ENCODE measurements around the gene HS3ST4.
"Not testable (repeated sequence)": the region's sequence is repeated elsewhere in the genome, so short reads cannot be mapped to it uniquely, and the experiment has no call there.

Gene HS3ST4

DNA sequence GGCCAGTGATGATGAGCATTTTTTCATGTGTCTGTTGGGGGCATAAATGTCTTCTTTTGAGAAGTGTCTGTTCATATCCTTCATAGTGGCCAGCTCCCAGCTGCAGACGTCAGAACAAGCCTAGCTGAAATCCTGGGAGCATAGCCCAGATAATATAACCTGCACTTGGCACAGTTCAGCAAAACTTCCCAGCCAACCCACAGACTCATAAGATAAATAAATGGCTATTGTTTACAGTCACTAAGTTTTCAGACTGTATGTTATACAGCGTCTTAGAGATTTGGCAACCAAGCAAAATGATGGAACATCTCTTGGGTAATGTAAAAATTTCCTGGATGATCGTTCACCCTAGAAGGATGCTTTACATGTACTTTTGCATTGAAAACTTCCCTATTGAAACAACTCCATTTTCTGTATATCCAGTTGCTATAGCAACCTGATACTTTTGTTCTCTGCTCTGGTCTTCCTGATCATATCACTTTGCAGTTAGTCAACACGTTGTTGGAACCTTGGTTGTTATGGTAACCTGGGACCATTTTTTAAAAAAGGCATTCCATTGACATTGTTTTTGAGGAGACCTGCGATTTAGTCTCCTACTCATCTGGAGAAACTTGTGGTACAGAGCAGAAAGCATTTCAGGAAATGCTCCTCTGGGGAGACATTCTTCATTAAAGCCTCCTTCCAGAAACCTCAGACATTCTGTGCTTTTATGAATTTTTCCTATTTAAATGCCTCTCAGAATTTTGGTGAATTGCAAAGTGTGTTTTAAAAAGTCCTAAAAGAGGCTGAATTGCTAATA, 378.7 kb downstream of the HS3ST4 start:
- no peak for DNase-seq (ENCODE audit: low spot score)
- ChIA-PET POLR2A (ENCODE audit: low non-redundant PET) (no interaction called here), CTCF (no interaction called here)
- TF ChIP-seq, protein P1, sequence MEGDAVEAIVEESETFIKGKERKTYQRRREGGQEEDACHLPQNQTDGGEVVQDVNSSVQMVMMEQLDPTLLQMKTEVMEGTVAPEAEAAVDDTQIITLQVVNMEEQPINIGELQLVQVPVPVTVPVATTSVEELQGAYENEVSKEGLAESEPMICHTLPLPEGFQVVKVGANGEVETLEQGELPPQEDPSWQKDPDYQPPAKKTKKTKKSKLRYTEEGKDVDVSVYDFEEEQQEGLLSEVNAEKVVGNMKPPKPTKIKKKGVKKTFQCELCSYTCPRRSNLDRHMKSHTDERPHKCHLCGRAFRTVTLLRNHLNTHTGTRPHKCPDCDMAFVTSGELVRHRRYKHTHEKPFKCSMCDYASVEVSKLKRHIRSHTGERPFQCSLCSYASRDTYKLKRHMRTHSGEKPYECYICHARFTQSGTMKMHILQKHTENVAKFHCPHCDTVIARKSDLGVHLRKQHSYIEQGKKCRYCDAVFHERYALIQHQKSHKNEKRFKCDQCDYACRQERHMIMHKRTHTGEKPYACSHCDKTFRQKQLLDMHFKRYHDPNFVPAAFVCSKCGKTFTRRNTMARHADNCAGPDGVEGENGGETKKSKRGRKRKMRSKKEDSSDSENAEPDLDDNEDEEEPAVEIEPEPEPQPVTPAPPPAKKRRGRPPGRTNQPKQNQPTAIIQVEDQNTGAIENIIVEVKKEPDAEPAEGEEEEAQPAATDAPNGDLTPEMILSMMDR (conservative IDR thresholded peaks at IDR 0.05; ENCODE audit: low read depth) = no peak
- no peak overlapping the region for H3K27ac ChIP-seq

DNA sequence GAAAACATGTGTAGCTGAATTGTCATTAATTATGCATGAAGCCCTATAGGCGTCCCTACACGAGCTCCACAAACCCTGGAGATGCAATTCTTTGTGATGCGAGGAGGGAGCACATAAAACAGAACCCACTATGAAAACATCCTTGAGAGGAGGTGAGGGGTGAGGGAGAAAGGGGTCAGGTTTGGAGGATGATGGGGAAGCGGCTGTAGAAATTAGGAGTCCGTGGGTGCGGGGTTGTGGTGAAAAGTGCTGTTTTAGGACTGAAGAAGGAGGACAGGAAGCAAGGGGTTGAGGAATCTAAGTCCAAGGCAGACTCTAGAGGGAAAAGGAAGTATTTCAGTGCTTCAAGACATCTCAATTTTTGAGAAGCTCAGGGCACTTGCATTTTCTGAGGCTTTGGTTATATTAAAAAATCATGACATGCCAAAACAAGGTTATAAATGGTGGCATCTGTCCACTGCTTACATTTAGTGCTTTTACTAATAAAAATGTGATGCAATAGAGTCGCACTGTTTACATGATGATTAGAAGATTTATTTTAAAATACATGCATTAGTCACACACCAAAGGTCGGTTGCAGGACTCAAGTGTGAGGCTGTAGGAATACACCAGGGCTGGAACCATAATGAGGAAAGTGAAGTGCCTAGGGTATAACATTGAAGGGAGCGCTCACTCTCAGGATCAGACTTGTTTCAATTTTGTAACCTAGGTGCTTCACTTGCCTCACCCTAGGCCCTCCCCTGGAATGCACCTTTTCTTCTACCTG, 379.5 kb downstream of the HS3ST4 start:
- POLR2A ChIA-PET (ENCODE audit: low non-redundant PET) = no interaction called here
- TF ChIP-seq, protein P1 (conservative IDR thresholded peaks at IDR 0.05; ENCODE audit: low read depth) = no peak
- CTCF ChIA-PET = no interaction called here
- no peak overlapping the region for H3K27ac ChIP-seq
- DNase-seq (ENCODE audit: low spot score) = no peak

DNA sequence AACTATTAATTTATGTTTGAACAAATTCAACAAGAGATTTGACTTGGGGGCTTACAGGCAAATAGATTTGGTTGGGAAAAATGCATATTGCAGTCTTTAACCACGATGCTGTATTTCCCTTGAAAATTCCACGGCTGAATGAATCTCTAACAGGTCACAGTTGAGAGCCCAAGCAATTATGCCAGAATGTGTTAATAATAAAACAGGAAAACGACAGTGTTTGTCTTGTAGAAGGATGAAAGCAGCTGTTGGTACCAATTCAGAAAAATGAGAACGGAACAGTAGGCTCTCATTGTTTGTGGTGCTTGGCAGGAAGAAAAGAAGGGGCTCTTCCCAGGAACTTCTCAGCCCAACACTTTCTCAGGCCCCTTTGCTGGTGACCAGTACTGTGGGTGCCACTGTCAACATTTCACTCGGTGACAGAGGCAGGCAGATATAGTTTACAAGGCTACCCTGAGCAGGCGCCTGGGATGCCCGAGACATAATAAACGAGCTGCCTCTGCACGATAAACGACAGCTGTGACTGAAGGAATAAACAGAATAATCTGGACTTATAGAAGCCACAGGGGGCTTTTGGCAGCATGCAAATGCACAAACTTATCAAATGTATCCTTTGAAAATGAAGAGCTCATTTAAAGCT, 387.1 kb downstream of the HS3ST4 start:
- no peak overlapping the region for H3K27ac ChIP-seq
- CTCF ChIA-PET = no interaction called here
- DNase-seq (ENCODE audit: low spot score) = no peak
- POLR2A ChIA-PET (ENCODE audit: low non-redundant PET) = no interaction called here
- TF ChIP-seq, protein P1 (conservative IDR thresholded peaks at IDR 0.05; ENCODE audit: low read depth) = no peak

DNA sequence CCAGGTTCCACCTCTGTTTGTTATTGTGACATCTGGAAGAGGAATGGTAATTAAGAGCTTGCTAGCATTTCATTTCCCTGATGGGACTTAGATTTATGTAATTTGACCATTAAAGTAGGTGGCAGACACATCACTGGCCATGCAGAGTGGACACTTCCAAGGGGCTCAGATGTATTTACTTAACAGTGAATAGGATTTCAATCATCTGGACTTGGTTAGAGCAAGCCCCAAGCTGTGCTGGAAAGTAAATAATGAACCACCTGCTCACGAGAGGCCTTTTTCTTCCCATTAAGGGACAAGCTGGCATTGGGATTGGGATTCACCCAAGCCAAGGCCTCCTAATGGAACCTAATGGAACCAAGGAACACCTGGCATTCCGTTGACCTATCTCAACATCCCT, 395.3 kb downstream of the HS3ST4 start:
- DNase-seq (ENCODE audit: low spot score) = no peak
- CTCF ChIA-PET = no interaction called here
- POLR2A ChIA-PET (ENCODE audit: low non-redundant PET) = no interaction called here
- H3K27ac ChIP-seq = no peak overlapping the region
- TF ChIP-seq, protein P1 (conservative IDR thresholded peaks at IDR 0.05; ENCODE audit: low read depth) = no peak

DNA sequence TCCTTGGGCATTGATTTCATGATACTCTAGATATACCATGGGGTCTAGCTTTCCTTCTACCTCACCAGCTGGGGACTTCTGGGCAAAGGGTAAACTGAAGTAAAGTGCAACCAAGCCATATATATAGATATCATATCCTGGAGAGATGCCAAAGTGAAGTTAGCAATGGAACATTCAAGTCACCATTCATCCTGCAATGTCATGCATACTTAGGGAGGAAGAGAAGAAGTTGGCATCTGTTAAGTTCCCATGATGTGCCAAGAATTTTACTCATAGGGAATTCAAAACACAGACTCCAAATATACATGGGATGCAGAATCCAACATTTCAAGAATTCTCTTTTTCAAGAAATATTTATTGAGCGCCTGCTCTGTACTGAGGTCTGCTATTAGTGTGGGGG, 399.8 kb downstream of the HS3ST4 start:
- ChIA-PET POLR2A (ENCODE audit: low non-redundant PET) (no interaction called here), CTCF (no interaction called here)
- DNase-seq (ENCODE audit: low spot score) = no peak
- no peak overlapping the region for H3K27ac ChIP-seq
- TF ChIP-seq, protein P1 (conservative IDR thresholded peaks at IDR 0.05; ENCODE audit: low read depth) = no peak

DNA sequence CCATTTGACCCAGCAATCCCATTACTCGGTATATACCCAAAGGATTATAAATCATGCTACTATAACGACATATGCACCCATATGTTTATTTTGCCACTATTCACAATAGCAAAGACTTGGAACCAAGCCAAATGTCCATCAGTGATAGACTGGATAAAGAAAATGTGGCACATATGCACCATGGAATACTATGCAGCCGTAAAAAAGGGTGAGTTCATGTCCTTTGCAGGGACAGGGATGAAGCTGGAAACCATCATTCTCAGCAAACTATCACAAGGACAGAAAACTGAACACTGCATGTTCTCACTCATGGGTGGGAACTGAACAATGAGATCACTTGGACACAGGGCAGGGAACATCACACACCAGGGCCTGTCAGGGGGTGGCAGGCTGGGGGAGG, 406.4 kb downstream of the HS3ST4 start:
- POLR2A ChIA-PET (ENCODE audit: low non-redundant PET); DNase-seq (ENCODE audit: low spot score); CTCF ChIA-PET; H3K27ac ChIP-seq: not testable (repeated sequence)

DNA sequence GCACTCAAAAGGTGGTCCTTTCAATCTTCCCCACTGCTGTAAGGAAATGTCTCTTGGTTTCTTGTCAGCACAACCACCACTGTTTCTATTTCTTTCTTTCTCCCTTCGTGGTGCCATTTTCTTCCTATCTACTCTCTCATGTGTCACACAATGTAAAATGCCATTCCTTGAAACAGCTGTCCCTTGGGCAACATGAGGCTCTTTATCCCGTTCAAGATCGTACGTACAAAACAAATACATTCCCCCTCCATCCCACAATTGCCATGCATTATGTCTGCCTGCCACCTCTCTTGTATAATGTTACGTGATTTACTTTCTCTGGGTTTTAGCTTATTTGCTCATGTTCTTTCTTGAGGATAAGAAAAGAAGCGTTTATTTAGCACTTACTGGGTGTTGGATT, 410.6 kb downstream of the HS3ST4 start:
- ChIA-PET CTCF (no interaction called here), POLR2A (ENCODE audit: low non-redundant PET) (no interaction called here)
- no peak for DNase-seq (ENCODE audit: low spot score)
- TF ChIP-seq, protein P1 (conservative IDR thresholded peaks at IDR 0.05; ENCODE audit: low read depth) = no peak
- no peak overlapping the region for H3K27ac ChIP-seq
